Astrocyte of the cerebellum (primary cell): Measurements from ENCODE around the gene TP63.

Experiments
- DNase-seq: peaks from one replicate; pipeline ENCODE4 v3.0.0-alpha.2; 2011; ENCODE audit warnings: low read depth
- H3K4me3 ChIP-seq: 2 replicates; pipeline ENCODE4 v1.5.1; 2011; ENCODE audit warnings: mild to moderate bottlenecking, low read depth, low read length, moderate library complexity
- CTCF ChIP-seq: IDR thresholded peaks from 2 replicates; pipeline ENCODE4 v1.5.1; 2012; ENCODE audit warnings: low read length, low read depth, moderate library complexity, mild to moderate bottlenecking; ENCODE audit errors: missing control alignments
- in situ Hi-C: cut with HindIII; loops from 2 replicates; pipeline ENCODE4 v1.10.0; 2017; ENCODE audit warnings: low sequenced_read_pairs

TP63 gene

DNA sequence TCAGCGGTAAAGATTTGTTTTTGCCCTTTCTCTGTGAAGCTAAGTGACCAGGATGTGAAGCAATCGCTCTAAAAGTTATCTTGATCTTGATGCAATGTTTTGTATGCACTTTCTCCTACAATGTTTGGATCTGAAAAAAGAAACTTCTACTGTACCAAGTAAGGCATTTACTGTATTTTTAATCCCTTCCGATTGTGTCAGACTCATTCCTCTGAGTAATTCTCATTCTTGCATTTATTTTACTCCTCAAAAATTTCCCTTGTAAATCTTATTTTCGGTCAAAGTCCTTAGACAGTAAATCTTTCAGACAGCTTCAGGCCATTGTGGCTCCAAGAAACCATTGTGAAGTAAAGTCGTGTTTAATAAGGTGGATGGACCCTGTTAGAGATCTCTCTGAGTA, 141.9 kb downstream of the TP63 start:
- in situ Hi-C loops: no loop called here
- no peak for TF ChIP-seq CTCF
- no peak for DNase-seq
- H3K4me3 ChIP-seq: no peak overlapping the region

DNA sequence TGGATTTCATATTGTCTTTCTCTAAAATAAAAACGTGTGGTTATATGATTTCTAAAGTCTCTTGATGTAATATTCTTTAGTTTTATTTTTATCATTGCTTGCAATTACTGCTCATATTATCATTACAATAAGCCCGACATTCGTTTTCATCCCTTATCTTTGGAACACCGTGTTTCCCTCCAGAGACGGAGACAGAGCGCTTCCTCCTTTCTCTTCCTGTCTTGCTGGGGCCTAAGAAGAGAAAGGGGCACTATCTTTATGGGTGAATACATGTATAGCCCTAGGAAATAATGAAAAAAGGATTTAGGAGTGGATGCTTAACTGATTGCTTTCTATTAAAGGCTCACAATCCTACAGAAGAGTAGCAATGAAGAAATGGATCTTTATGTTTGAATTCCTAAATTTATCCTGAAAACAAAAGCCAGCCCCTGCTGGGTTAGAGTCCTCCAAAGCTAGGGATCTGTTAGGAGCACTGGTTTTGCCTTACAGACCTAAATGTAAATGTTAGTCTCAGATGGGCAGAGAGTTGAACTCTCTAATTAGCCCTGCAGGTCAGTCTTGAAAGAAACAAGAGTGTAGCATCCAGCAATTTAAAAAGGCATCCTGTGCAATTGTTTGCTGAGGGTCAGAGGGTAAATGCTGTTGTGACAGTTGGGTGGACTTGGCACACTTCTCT, 145.1 kb downstream of the TP63 start:
- DNase-seq: no peak
- TF ChIP-seq CTCF: no peak
- in situ Hi-C loops: no loop called here
- H3K4me3 ChIP-seq: no peak overlapping the region

DNA sequence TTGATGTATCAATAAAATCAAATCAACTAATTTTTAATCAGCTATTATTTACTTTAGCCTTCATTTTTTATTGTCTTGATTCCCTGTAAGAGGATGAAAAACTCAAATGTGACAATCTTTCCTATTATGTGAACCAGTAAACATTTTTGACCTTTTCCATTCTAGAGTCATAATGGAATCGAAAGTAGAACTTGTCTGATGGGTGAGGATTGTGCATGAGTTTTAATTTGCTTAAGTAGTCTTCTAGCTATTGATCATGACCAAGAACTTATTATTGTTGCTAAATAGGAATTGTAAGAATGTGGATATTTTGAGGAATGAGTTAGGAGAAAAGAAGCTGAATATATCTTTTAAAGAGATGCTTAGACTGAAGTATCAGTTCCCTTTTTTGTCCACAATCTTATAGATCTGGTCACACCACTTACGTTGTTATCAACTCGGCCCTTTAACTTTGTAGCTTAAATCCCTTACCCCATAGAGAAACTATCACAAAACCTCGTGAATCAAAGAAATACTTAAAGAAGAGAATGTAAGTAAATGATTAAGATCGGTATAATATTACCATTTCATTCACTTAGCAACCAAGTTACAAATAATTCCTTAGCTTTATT, 147.3 kb downstream of the TP63 start:
- in situ Hi-C loops: no loop called here
- no peak overlapping the region for H3K4me3 ChIP-seq
- no peak for DNase-seq
- no peak for TF ChIP-seq CTCF

DNA sequence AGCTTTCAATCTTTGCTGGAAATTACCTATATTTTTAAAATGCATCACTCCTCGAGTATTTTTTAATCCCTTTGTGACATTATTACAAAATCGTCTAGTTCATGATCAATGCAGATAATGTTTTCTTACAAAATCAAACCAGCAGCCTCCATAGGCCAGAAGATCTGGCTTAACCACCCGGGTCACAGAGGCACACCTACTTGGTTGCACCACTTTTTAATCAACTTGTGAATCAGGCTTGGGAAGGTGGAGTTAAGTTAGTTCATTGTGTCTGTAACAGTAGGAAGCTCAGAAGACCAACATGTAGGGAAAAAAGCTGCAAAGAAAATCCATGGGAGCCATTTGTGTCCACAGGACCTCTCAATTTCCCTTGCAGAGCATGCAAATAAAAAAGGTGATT, 148.0 kb downstream of the TP63 start:
- H3K4me3 ChIP-seq: no peak overlapping the region
- TF ChIP-seq CTCF: no peak
- in situ Hi-C loops: no loop called here
- DNase-seq: no peak

DNA sequence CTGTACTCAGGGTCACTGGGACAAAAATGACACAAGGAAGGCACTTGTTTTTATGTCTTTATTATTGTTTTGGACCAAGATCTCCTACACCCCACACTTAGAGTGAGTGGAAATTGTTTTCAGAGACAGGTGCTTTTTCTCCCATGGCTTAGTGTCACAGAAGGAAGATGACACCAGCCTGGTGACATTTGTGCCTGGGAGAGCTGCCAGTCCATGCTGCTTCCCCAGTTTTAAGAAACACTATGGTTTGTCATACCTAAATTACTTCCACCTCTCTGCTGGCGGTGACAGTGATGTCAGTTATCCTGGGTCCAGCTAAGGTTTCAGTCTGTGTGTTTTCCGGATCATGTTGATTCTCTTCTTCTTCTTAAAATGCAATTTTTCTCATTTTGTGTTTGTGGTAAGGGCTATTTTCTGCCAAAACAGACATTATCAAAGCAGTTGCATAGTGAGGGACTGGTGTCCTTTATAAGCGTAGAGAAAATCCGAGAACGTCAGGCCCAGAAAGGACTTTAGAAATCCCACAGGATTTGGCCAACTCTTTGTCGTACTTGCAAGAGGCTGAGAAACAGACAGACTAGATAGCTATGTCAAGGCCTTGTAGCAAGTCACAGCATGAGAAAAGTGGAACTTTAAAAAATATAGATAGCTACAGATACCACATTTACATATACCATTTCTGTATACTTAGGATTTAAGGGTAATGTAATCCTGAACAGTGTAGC, 149.5 kb downstream of the TP63 start:
- no peak for DNase-seq
- no peak for TF ChIP-seq CTCF
- H3K4me3 ChIP-seq: no peak overlapping the region
- in situ Hi-C loops: no loop called here

DNA sequence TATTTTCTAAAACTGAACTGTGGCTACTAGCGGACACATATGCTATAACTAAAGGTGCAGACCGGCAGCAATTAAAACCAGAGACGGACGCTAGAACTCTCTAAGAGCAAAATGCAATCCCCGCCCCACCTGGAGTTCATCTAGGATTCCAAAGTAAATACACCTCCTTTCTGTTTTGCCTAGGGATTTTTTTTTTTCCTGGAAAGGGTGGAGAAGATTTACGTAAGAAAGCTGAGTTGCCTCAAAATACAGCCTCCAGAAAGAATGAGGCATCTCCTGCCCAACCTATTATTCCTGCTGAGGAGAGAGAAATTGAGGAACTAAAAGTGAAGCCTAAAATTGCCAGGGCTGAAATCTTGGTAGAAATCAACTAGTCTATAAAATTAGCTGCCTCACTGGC, 150.2 kb downstream of the TP63 start:
- TF ChIP-seq CTCF: no peak
- in situ Hi-C loops: no loop called here
- no peak overlapping the region for H3K4me3 ChIP-seq
- no peak for DNase-seq
